Left lung (tissue), 10 donors: ENCODE measurements around the gene SLC45A2. TPM values are rescaled to one million over a fixed set of nuclear protein-coding genes. Genes with fewer than 3 reads are reported as not detected.

Source experiments
- ATAC-seq: fragments of 200-7000 bp; cut with Tn5 transposase; one replicate; pipeline ENCODE4 v1.9.1; 2020; ENCODE audit warnings: moderate library complexity
- DNase-seq, 4 donors: peaks; one replicate each; pipeline ENCODE4 v3.0.0-alpha.2; 2013 to 2020
- H3K27ac ChIP-seq, 2 donors: fragments of 200-600 bp; sonication (generic) in 1 of 2; one replicate each; pipeline versions ENCODE4 v1.5.0 to v1.8.0; 2020 to 2021
- H3K27me3 ChIP-seq, 2 donors: fragments of 200-600 bp; sonication (generic) in 1 of 2; one replicate each; pipeline versions ENCODE4 v1.5.0 to v1.8.0; 2020 to 2021
- H3K36me3 ChIP-seq, 2 donors: fragments of 200-600 bp; sonication (generic) in 1 of 2; one replicate each; pipeline versions ENCODE4 v1.5.0 to v1.8.0; 2020 to 2021
- H3K4me1 ChIP-seq, 2 donors: fragments of 200-600 bp; one replicate each; pipeline ENCODE4 v1.8.0; 2021
- H3K4me3 ChIP-seq, 2 donors: fragments of 200-600 bp; sonication (generic) in 1 of 2; one replicate each; pipeline versions ENCODE4 v1.5.0 to v1.8.0; 2020 to 2021; ENCODE audit warnings: mild to moderate bottlenecking in 1 of 2
- H3K9me3 ChIP-seq, 2 donors: fragments of 200-600 bp; sonication (generic) in 1 of 2; one replicate each; pipeline versions ENCODE4 v1.5.0 to v1.8.0; 2020 to 2021
- CTCF ChIP-seq, 2 donors: fragments of 200-600 bp; sonication (generic) in 1 of 2; IDR thresholded peaks; one replicate each; pipeline versions ENCODE4 v1.5.0 to v1.8.0; 2021; ENCODE audit warnings: antibody characterized with exemption in 2 of 2
- intact Hi-C, 2 donors: fragments of 100-400 bp; cut with DNase I; formaldehyde crosslinking; loops; one replicate each; pipeline versions ENCODE4 v1.11.2 to v1.14.2; 2022
- polyA plus RNA-seq, 6 donors: library from polyadenylated mRNA; unstranded; fragments of 120-200 nt; gene quantifications; one replicate each; pipeline ENCODE4 v1.2.1, GENCODE V29; 2013; ENCODE audit not compliant: insufficient read length in 6 of 6
- total RNA-seq, 2 donors: library from RNA; stranded (reverse); fragmentation: NEBNext Ultra II Directional; extraction: Animal tissue kit (Norgen Biotek cat#: 25700); gene quantifications; one replicate each; pipeline ENCODE4 v1.2.1, GENCODE V29; 2021
- donor health status: DM: no; HTN: yes; CAD: no.
- donor health status: DM: no; HTN: no; CAD: no.

The SLC45A2 gene
- total and polyA plus RNA-seq, 8 donors: 0.08 to 0.42 (median 0.12) TPM; not detected in 3

DNA sequence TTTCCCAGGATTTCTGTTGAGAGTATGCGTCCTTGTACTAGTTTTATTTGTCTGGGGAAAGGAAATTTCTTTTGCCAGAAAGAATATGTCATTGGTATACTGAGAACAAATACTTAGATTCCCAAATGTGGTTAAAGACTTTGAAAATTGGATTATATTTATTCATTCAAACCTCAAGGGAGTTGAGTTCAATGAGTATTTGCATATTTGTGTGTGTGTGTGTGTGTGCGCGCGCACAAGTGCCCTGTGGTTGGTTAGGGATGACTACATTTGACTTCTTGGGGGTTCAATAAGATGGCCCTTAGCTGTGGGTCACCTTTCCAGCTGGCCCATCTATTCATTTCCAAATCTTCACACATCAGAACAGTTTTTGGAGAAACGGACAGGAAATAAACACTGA is 43.4 kb downstream of the SLC45A2 start:
- DNase-seq (no peak), ATAC-seq (no peak)
- peaks cover 33 to 66% of the 10 kb centered on the region in 2 donors for H3K27me3 ChIP-seq
- H3K36me3 ChIP-seq: no peaks in the 10 kb centered on the region
- peaks cover 9 to 10% of the 10 kb centered on the region in 2 donors for H3K4me1 ChIP-seq
- no peaks in the 10 kb centered on the region for H3K9me3 ChIP-seq
- intact Hi-C loops: no loop called here
- H3K4me3 ChIP-seq: no peak overlapping the region
- H3K27ac ChIP-seq: no peak overlapping the region
- TF ChIP-seq CTCF (IDR thresholded peaks at IDR 0.05): no peak

DNA sequence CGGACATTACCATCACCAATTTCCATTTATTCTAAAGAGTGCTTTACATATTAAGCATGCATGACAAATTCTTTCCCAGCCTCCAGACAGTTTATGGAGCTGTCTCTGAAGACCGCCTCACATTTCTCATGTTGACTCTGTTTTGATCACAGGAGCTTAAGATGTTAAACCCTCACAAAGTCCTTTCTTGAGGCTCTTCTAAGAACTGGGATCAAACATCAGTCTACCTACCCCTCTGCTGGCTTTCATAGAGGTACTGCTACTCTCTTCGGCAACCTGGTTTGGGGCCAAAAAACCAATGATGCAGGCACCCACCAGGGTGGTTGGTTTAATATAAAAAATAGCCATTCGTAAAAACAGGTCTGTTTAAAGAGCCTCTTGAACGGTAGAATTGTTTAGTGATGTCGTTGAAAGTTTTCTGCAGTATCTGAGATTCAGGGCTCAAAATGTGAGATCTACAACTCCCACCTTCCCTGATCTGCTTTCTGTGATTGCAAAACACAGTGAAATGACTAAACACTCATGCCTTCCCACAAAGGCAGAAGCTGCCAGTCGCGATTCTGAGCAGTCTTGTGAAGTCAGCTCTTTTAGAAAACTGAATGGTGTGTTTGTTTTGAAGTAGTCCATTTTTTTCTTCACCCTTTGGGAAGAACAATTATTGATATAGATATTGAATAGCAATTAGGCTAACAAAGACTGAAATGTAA is 44.8 kb downstream of the SLC45A2 start:
- intact Hi-C loops: loop anchor here in 1 of 2 donors (10.0 kb wide), 1 partner anchor 465 kb away; no protein-coding TSS in a partner anchor
- no peak for TF ChIP-seq CTCF (IDR thresholded peaks at IDR 0.05)
- ATAC-seq: no peak
- H3K4me1 ChIP-seq: peaks cover 11 to 12% of the 10 kb centered on the region in 2 donors
- H3K27me3 ChIP-seq: peaks cover 35 to 79% of the 10 kb centered on the region in 2 donors
- DNase-seq: no peak
- no peak overlapping the region for H3K4me3 ChIP-seq
- H3K9me3 ChIP-seq: no peaks in the 10 kb centered on the region
- no peak overlapping the region for H3K27ac ChIP-seq
- no peaks in the 10 kb centered on the region for H3K36me3 ChIP-seq

- no peak overlapping the region for H3K4me3 ChIP-seq
- no peaks in the 10 kb centered on the region for H3K36me3 ChIP-seq
- H3K4me1 ChIP-seq: peaks cover 11 to 12% of the 10 kb centered on the region in 2 donors
- ATAC-seq (no peak), DNase-seq (no peak)
- no peaks in the 10 kb centered on the region for H3K9me3 ChIP-seq
- peaks cover 35 to 82% of the 10 kb centered on the region in 2 donors for H3K27me3 ChIP-seq
- intact Hi-C loops: loop anchor here in 1 of 2 donors (10.0 kb wide), 1 partner anchor 464 kb away; no protein-coding TSS in a partner anchor
- no peak for TF ChIP-seq CTCF (IDR thresholded peaks at IDR 0.05)
- no peak overlapping the region for H3K27ac ChIP-seq
Measured at GRCh38 chr5:33938881-33939280, 45.6 kb downstream of the SLC45A2 start.

DNA sequence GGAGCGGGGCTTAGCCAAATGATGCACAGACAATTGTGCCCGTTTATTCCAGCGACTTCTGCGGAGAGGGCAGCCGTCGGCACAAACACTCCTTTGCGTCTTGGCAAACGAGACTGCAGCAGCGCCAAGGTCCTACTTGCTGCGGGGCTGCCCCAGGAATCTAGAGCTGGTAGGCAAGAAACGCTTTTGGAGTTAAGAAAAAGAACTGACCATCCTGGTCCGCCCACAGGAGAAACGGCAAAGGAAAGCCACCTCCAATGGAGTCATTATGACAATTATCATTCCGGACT is 46.0 kb downstream of the SLC45A2 start:
- peaks cover 35 to 82% of the 10 kb centered on the region in 2 donors for H3K27me3 ChIP-seq
- TF ChIP-seq CTCF (IDR thresholded peaks at IDR 0.05): no peak

DNA sequence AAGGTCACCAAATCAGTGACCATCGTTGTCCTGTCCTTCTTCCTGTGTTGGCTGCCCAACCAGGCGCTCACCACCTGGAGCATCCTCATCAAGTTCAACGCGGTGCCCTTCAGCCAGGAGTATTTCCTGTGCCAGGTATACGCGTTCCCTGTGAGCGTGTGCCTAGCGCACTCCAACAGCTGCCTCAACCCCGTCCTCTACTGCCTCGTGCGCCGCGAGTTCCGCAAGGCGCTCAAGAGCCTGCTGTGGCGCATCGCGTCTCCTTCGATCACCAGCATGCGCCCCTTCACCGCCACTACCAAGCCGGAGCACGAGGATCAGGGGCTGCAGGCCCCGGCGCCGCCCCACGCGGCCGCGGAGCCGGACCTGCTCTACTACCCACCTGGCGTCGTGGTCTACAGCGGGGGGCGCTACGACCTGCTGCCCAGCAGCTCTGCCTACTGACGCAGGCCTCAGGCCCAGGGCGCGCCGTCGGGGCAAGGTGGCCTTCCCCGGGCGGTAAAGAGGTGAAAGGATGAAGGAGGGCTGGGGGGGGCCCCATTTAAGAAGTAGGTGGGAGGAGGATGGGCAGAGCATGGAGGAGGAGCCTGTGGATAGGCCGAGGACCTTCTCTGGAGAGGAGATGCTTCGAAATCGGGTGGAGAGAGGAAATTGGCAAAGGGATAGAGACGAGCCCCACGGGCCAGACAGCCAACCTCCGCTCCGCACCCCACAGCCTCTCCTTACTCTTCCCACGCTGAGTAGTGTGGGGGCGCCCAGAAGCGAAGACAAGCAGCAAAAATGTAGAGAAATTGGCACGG is 46.6 kb downstream of the SLC45A2 start:
- TF ChIP-seq CTCF (IDR thresholded peaks at IDR 0.05): no peak
- Histone ChIP-seq H3K27ac (no peak overlapping the region), H3K4me1 (peaks cover 11 to 12% of the 10 kb centered on the region in 2 donors), H3K9me3 (no peaks in the 10 kb centered on the region), H3K4me3 (no peak overlapping the region), H3K27me3 (peaks cover 35 to 83% of the 10 kb centered on the region in 2 donors), H3K36me3 (no peaks in the 10 kb centered on the region)
- DNase-seq (no peak), ATAC-seq (no peak)
- intact Hi-C loops: loop anchor here in 1 of 2 donors (10.0 kb wide), 1 partner anchor 463 kb away; no protein-coding TSS in a partner anchor

More for the DNA sequence above, 46.0 kb downstream of the SLC45A2 start:
- no peaks in the 10 kb centered on the region for H3K36me3 ChIP-seq
- H3K9me3 ChIP-seq: no peaks in the 10 kb centered on the region
- no peak for ATAC-seq
- no peak overlapping the region for H3K27ac ChIP-seq
- H3K4me3 ChIP-seq: no peak overlapping the region
- no peak for DNase-seq
- H3K4me1 ChIP-seq: peaks cover 11 to 12% of the 10 kb centered on the region in 2 donors
- intact Hi-C loops: loop anchor here in 1 of 2 donors (10.0 kb wide), 1 partner anchor 464 kb away; no protein-coding TSS in a partner anchor
